GM18951 (cell line): ENCODE results near the gene CMPK2.
"Not testable (repeated sequence)": the region's sequence is repeated elsewhere in the genome, so short reads cannot be mapped to it uniquely, and the experiment has no call there.

Experiments
- POLR2A ChIP-seq: IDR thresholded peaks from 4 replicates; pipeline ENCODE4 v1.6.1; 2011; ENCODE audit warnings: mild to moderate bottlenecking; ENCODE audit not compliant: insufficient read length, insufficient read depth; ENCODE audit errors: extremely low read depth
- in situ Hi-C: fragments of 300-500 bp; cut with MboI; formaldehyde crosslinking; loops from one replicate; pipeline ENCODE4 v1.12.0; 2022; ENCODE audit warnings: low sequenced_read_pairs, mixed read lengths, inconsistent platforms; ENCODE audit not compliant: unreplicated experiment

The CMPK2 gene

GRCh38 chr2:6865346-6866274, at the start of gene CMPK2:
CMPK2 (minus strand) TSS chr2:6865907; CDS start chr2:6865696, 211 bp downstream.
- in situ Hi-C loops, result no loop called here
- TF ChIP-seq POLR2A, result peak; percentile 93

- TF ChIP-seq POLR2A, result no peak
Measured at GRCh38 chr2:6915399-6915798, 49.7 kb upstream of the CMPK2 start.

GRCh38 chr2:6914828-6915227, 49.1 kb upstream of the CMPK2 start:
- TF ChIP-seq POLR2A, result no peak
- in situ Hi-C loops, result no loop called here

More at GRCh38 chr2:6915399-6915798, 49.7 kb upstream of the CMPK2 start:
- in situ Hi-C loops, result no loop called here

- no peak for TF ChIP-seq POLR2A
- in situ Hi-C loops, result no loop called here
Measured at GRCh38 chr2:6913415-6914157, 47.9 kb upstream of the CMPK2 start.

- no peak for TF ChIP-seq POLR2A
- in situ Hi-C loops, result no loop called here
Measured at GRCh38 chr2:6911721-6912120, 46.0 kb upstream of the CMPK2 start.

- in situ Hi-C loops, result no loop called here
- no peak for TF ChIP-seq POLR2A
Measured at GRCh38 chr2:6909431-6910385, 44.0 kb upstream of the CMPK2 start.

- TF ChIP-seq POLR2A, result no peak
- in situ Hi-C loops, result no loop called here
Measured at GRCh38 chr2:6908291-6908690, 42.6 kb upstream of the CMPK2 start.

GRCh38 chr2:6906165-6906741, 40.5 kb upstream of the CMPK2 start:
- no peak for TF ChIP-seq POLR2A
- in situ Hi-C loops, result no loop called here

GRCh38 chr2:6905668-6906067, 40.0 kb upstream of the CMPK2 start:
- in situ Hi-C loops, result no loop called here

GRCh38 chr2:6902581-6902980, 36.9 kb upstream of the CMPK2 start:
- in situ Hi-C loops, result not testable (repeated sequence)

More at GRCh38 chr2:6905668-6906067, 40.0 kb upstream of the CMPK2 start:
- no peak for TF ChIP-seq POLR2A

GRCh38 chr2:6896930-6897759, 31.4 kb upstream of the CMPK2 start:
- in situ Hi-C loops, result no loop called here
- no peak for TF ChIP-seq POLR2A
